CD14-positive monocyte (primary cell): ENCODE data around the gene PAGR1. TPM values are rescaled to one million over a fixed set of nuclear protein-coding genes. Genes with fewer than 3 reads are reported as not detected.

Source experiments
- DNase-seq, 3 donors: peaks; one replicate each; pipeline ENCODE4 v3.0.0-alpha.2; 2011 to 2022
- H2AFZ ChIP-seq: 2 replicates; pipeline ENCODE4 v1.6.0; 2012; ENCODE audit warnings: mild to moderate bottlenecking, low read depth, low read length, inconsistent platforms; ENCODE audit not compliant: insufficient read depth, poor library complexity, severe bottlenecking
- H3K27ac ChIP-seq, 2 donors: 1 replicate in 1 of 2; 2 replicates in 1 of 2; pipeline ENCODE4 v1.5.1; 2012 to 2013; ENCODE audit warnings: low read length in 2 of 2, control low read depth in 1 of 2, inconsistent platforms in 1 of 2, low read depth in 1 of 2, mild to moderate bottlenecking in 1 of 2
- H3K27me3 ChIP-seq, 2 donors: one replicate each; pipeline versions ENCODE4 v1.6.0 to v1.6.1; 2011 to 2013; ENCODE audit warnings: low read length in 2 of 2; ENCODE audit not compliant: control insufficient read depth in 2 of 2, insufficient read depth in 2 of 2
- H3K36me3 ChIP-seq, 2 donors: replicated peaks in 1 of 2; 1 replicate in 1 of 2; 2 replicates in 1 of 2; pipeline versions ENCODE4 v1.5.1 to v1.6.1; 2012 to 2013; ENCODE audit warnings: low read length in 2 of 2, control low read depth in 1 of 2, inconsistent platforms in 1 of 2, mild to moderate bottlenecking in 1 of 2; ENCODE audit not compliant: insufficient read depth in 2 of 2, control insufficient read depth in 1 of 2
- H3K4me1 ChIP-seq, 2 donors: 1 replicate in 1 of 2; 2 replicates in 1 of 2; pipeline versions ENCODE4 v1.5.1 to v1.6.1; 2012 to 2013; ENCODE audit warnings: low read length in 2 of 2, control low read depth in 1 of 2, inconsistent platforms in 1 of 2, mild to moderate bottlenecking in 1 of 2, moderate library complexity in 1 of 2; ENCODE audit not compliant: insufficient read depth in 2 of 2, control insufficient read depth in 1 of 2
- H3K4me2 ChIP-seq: replicated peaks from 2 replicates; pipeline ENCODE3; 2012; ENCODE audit warnings: low read length, moderate library complexity, mild to moderate bottlenecking; ENCODE audit not compliant: poor library complexity, severe bottlenecking; ENCODE audit errors: extremely low read depth
- H3K4me3 ChIP-seq, 3 experiments: fragments of 200-600 bp in 1 of 3; sonication (generic) in 1 of 3; replicated peaks in 1 of 3; 1 replicate in 2 of 3; 2 replicates in 1 of 3; pipeline ENCODE4 v1.5.1; 2011 to 2013; ENCODE audit warnings: low read length in 3 of 3, mild to moderate bottlenecking in 3 of 3, control low read depth in 2 of 3, low read depth in 2 of 3, inconsistent platforms in 1 of 3, moderate library complexity in 1 of 3
- H3K79me2 ChIP-seq: 2 replicates; pipeline ENCODE4 v1.6.0; 2012; ENCODE audit warnings: mild to moderate bottlenecking, control low read depth, inconsistent platforms, low read length, moderate library complexity; ENCODE audit not compliant: insufficient read depth
- H3K9ac ChIP-seq: 2 replicates; pipeline ENCODE4 v1.6.0; 2017; ENCODE audit warnings: low read length, mild to moderate bottlenecking; ENCODE audit not compliant: insufficient read depth, poor library complexity, severe bottlenecking
- H3K9me3 ChIP-seq, 2 donors: replicated peaks in 1 of 2; 1 replicate in 1 of 2; 2 replicates in 1 of 2; pipeline versions ENCODE4 v1.5.1 to v1.6.1; 2012 to 2013; ENCODE audit warnings: low read length in 2 of 2, control low read depth in 1 of 2; ENCODE audit not compliant: control insufficient read depth in 1 of 2, insufficient read depth in 1 of 2
- H4K20me1 ChIP-seq: 2 replicates; pipeline ENCODE4 v1.6.0; 2012; ENCODE audit warnings: mild to moderate bottlenecking, low read length, control low read depth, moderate library complexity; ENCODE audit not compliant: insufficient read depth
- H3K27ac Mint-ChIP-seq, 7 donors: one replicate each; pipeline ENCODE4 v1.8.0; 2020; ENCODE audit warnings: mild to moderate bottlenecking in 7 of 7, mixed read lengths in 7 of 7, moderate library complexity in 6 of 7, inconsistent platforms in 2 of 7
- H3K27me3 Mint-ChIP-seq, 3 donors: one replicate each; pipeline ENCODE4 v1.8.0; 2021 to 2022; ENCODE audit warnings: low read depth in 3 of 3, mild to moderate bottlenecking in 3 of 3, mixed read lengths in 3 of 3, moderate library complexity in 3 of 3, inconsistent platforms in 1 of 3
- H3K36me3 Mint-ChIP-seq, 2 donors: one replicate each; pipeline ENCODE4 v1.8.0; 2020; ENCODE audit warnings: mixed read lengths in 2 of 2, inconsistent platforms in 1 of 2, mild to moderate bottlenecking in 1 of 2
- H3K4me1 Mint-ChIP-seq: one replicate; pipeline ENCODE4 v1.8.0; 2020; ENCODE audit warnings: mild to moderate bottlenecking, mixed read lengths
- H3K4me3 Mint-ChIP-seq, 2 donors: one replicate each; pipeline ENCODE4 v1.8.0; 2020; ENCODE audit warnings: mild to moderate bottlenecking in 2 of 2, mixed read lengths in 2 of 2, moderate library complexity in 1 of 2
- H3K9me3 Mint-ChIP-seq, 7 donors: one replicate each; pipeline ENCODE4 v1.8.0; 2020 to 2022; ENCODE audit warnings: mixed read lengths in 7 of 7, mild to moderate bottlenecking in 6 of 7, moderate library complexity in 6 of 7, inconsistent platforms in 2 of 7
- CTCF ChIP-seq: fragments of 200-600 bp; IDR thresholded peaks from one replicate; pipeline ENCODE4 v1.8.0; 2022; ENCODE audit warnings: antibody characterized with exemption, mild to moderate bottlenecking
- WGBS: methylation state at CpG from one replicate; pipeline ENCODE4 v1.1.5; 2013; ENCODE audit warnings: missing lambda C conversion rate; ENCODE audit not compliant: insufficient coverage; 5-methylcytosine and 5-hydroxymethylcytosine counted together
- intact Hi-C, 2 donors: fragments of 100-400 bp; cut with micrococcal nuclease; formaldehyde crosslinking; loops; one replicate each; pipeline versions ENCODE4 v1.15.0 to v1.15.1; 2023
- polyA plus RNA-seq, 3 donors: library from polyadenylated mRNA; depleted of rRNA in 1 of 3; unstranded in 2 of 3; stranded (reverse) in 1 of 3; fragments of 300-500 nt in 2 of 3; fragments of >200 nt in 1 of 3; fragmentation: Illumina TruSeq in 2 of 3; gene quantifications; 1 replicate in 2 of 3; 2 replicates in 1 of 3; pipeline ENCODE4 v1.2.3, GENCODE V29; 2012 to 2021

Gene PAGR1
- polyA plus RNA-seq, 3 donors: 12.6 to 43.4 (median 36.3) TPM

GRCh38 chr16:29841631-29842030, 25.7 kb downstream of the PAGR1 start:
- intact Hi-C loops: no loop called here
- no peaks in the 10 kb centered on the region for H3K27me3 ChIP-seq
- no peak overlapping the region for H3K27ac ChIP-seq
- H3K4me1 Mint-ChIP-seq: no peaks in the 10 kb centered on the region
- H3K79me2 ChIP-seq: no peaks in the 10 kb centered on the region
- H3K4me2 ChIP-seq: no peak overlapping the region
- peaks cover 72% of the 10 kb centered on the region for H4K20me1 ChIP-seq
- WGBS: 97% methylated on average over 23 of the region's 23 CpGs
- H3K36me3 Mint-ChIP-seq: peaks cover 78 to 96% of the 10 kb centered on the region in 2 donors
- H3K4me3 Mint-ChIP-seq: no peak overlapping the region
- no peak for DNase-seq
- H3K9me3 ChIP-seq: no peaks in the 10 kb centered on the region
- H3K9me3 Mint-ChIP-seq: no peaks in the 10 kb centered on the region
- no peak overlapping the region for H3K27ac Mint-ChIP-seq
- H3K4me3 ChIP-seq: no peak overlapping the region
- no peaks in the 10 kb centered on the region for H3K4me1 ChIP-seq
- no peak overlapping the region for H2AFZ ChIP-seq
- peaks cover 91 to 96% of the 10 kb centered on the region in 2 donors for H3K36me3 ChIP-seq
- peaks cover 0 to 1% (median 0%) of the 10 kb centered on the region in 3 donors for H3K27me3 Mint-ChIP-seq
- no peak for TF ChIP-seq CTCF
- no peak overlapping the region for H3K9ac ChIP-seq

- Histone ChIP-seq H3K4me3 (no peak overlapping the region), H4K20me1 (peaks cover 70% of the 10 kb centered on the region), H3K4me2 (no peak overlapping the region), H3K36me3 (peaks cover 91 to 96% of the 10 kb centered on the region in 2 donors), H3K9me3 (no peaks in the 10 kb centered on the region), H3K4me1 (no peaks in the 10 kb centered on the region), H2AFZ (no peak overlapping the region), H3K27me3 (no peaks in the 10 kb centered on the region), H3K27ac (no peak overlapping the region), H3K79me2 (no peaks in the 10 kb centered on the region), H3K9ac (no peak overlapping the region)
- no peak for DNase-seq
- Mint-ChIP-seq H3K27me3 (peaks cover 0 to 1% (median 0%) of the 10 kb centered on the region in 3 donors), H3K36me3 (peaks cover 78 to 96% of the 10 kb centered on the region in 2 donors), H3K4me3 (no peak overlapping the region), H3K27ac (no peak overlapping the region), H3K4me1 (no peaks in the 10 kb centered on the region), H3K9me3 (no peaks in the 10 kb centered on the region)
- WGBS: 96% methylated on average over 7 of the region's 9 CpGs
- TF ChIP-seq CTCF: no peak
- intact Hi-C loops: no loop called here
Observed at GRCh38 chr16:29842732-29843346, 26.9 kb downstream of the PAGR1 start.
